Parathyroid adenoma (tissue), 2 donors: ENCODE results near the gene PTDSS2.
"Not testable (repeated sequence)": the region's sequence is repeated elsewhere in the genome, so short reads cannot be mapped to it uniquely, and the experiment has no call there.

ENCODE experiments used
- H2AFZ ChIP-seq: fragments of 300-600 bp; sonication (generic); one replicate; pipeline ENCODE4 v1.7.0; 2017; ENCODE audit warnings: antibody characterized with exemption, mild to moderate bottlenecking
- H3K27ac ChIP-seq: fragments of 300-600 bp; sonication (generic); one replicate; pipeline ENCODE4 v1.7.0; 2017
- H3K27me3 ChIP-seq: fragments of 300-600 bp; sonication (generic); one replicate; pipeline ENCODE4 v1.7.0; 2017; ENCODE audit warnings: low read length; ENCODE audit not compliant: control insufficient read depth, insufficient read depth
- H3K36me3 ChIP-seq: fragments of 300-600 bp; sonication (generic); one replicate; pipeline ENCODE4 v1.7.0; 2017; ENCODE audit warnings: low read length; ENCODE audit not compliant: control insufficient read depth, insufficient read depth
- H3K4me1 ChIP-seq: fragments of 300-600 bp; sonication (generic); one replicate; pipeline ENCODE4 v1.7.0; 2017; ENCODE audit warnings: control low read depth
- H3K4me2 ChIP-seq: fragments of 300-600 bp; sonication (generic); one replicate; pipeline ENCODE4 v1.7.0; 2017; ENCODE audit warnings: low read length
- H3K4me3 ChIP-seq: fragments of 300-600 bp; sonication (generic); one replicate; pipeline ENCODE4 v1.7.0; 2017; ENCODE audit warnings: low read depth, low read length
- H3K79me2 ChIP-seq: fragments of 300-600 bp; sonication (generic); one replicate; pipeline ENCODE4 v1.7.0; 2017; ENCODE audit warnings: control low read depth
- H3K9ac ChIP-seq: fragments of 300-600 bp; sonication (generic); one replicate; pipeline ENCODE4 v1.7.0; 2017; ENCODE audit warnings: mild to moderate bottlenecking
- H3K9me3 ChIP-seq: fragments of 300-600 bp; sonication (generic); one replicate; pipeline ENCODE4 v1.7.0; 2017; ENCODE audit warnings: low read length; ENCODE audit not compliant: control insufficient read depth
- CTCF ChIP-seq: fragments of 300-600 bp; sonication (generic); IDR thresholded peaks from one replicate; pipeline ENCODE4 v1.7.0; 2017; ENCODE audit warnings: antibody characterized with exemption, mild to moderate bottlenecking
- donor health status: primary hyperparathyroidism.

The PTDSS2 gene

GRCh38 chr11:464316-464715 is 14.2 kb downstream of the PTDSS2 start:
- Histone ChIP-seq H3K4me1 (peaks cover 7% of the 10 kb centered on the region), H2AFZ (no peak overlapping the region), H3K4me3 (no peak overlapping the region), H3K4me2 (no peak overlapping the region), H3K27me3 (no peaks in the 10 kb centered on the region), H3K79me2 (peaks cover 10% of the 10 kb centered on the region), H3K9ac (no peak overlapping the region), H3K36me3 (no peaks in the 10 kb centered on the region), H3K27ac (no peak overlapping the region), H3K9me3 (no peaks in the 10 kb centered on the region)
- TF ChIP-seq CTCF = no peak

- Histone ChIP-seq H3K36me3 (no peaks in the 10 kb centered on the region), H3K9me3 (no peaks in the 10 kb centered on the region), H3K4me2 (no peak overlapping the region), H3K27me3 (no peaks in the 10 kb centered on the region), H3K9ac (no peak overlapping the region), H3K79me2 (peaks cover 5% of the 10 kb centered on the region), H3K4me1 (peaks cover 13% of the 10 kb centered on the region), H3K4me3 (no peak overlapping the region), H3K27ac (no peak overlapping the region), H2AFZ (no peak overlapping the region)
- TF ChIP-seq CTCF = no peak
Measured at GRCh38 chr11:465896-466530, 15.9 kb downstream of the PTDSS2 start.

- Histone ChIP-seq H3K4me3 (no peak overlapping the region), H3K27ac (peak overlapping the region; percentile 94), H3K4me1 (peaks cover 13% of the 10 kb centered on the region), H3K9me3 (no peaks in the 10 kb centered on the region), H3K27me3 (no peaks in the 10 kb centered on the region), H3K9ac (no peak overlapping the region), H3K4me2 (no peak overlapping the region), H3K36me3 (no peaks in the 10 kb centered on the region), H3K79me2 (peaks cover 5% of the 10 kb centered on the region), H2AFZ (peak overlapping the region; percentile 38)
- TF ChIP-seq CTCF = no peak
Measured at GRCh38 chr11:468036-468435, 18.0 kb downstream of the PTDSS2 start.

GRCh38 chr11:468493-468892 is 18.4 kb downstream of the PTDSS2 start:
- peaks cover 5% of the 10 kb centered on the region for H3K79me2 ChIP-seq
- H3K9ac ChIP-seq = no peak overlapping the region
- peak overlapping the region; percentile 38 for H2AFZ ChIP-seq
- H3K4me3 ChIP-seq = no peak overlapping the region
- no peak overlapping the region for H3K4me2 ChIP-seq
- TF ChIP-seq CTCF = no peak
- H3K36me3 ChIP-seq = no peaks in the 10 kb centered on the region
- peak overlapping the region; percentile 94 for H3K27ac ChIP-seq
- no peaks in the 10 kb centered on the region for H3K27me3 ChIP-seq
- no peaks in the 10 kb centered on the region for H3K9me3 ChIP-seq
- peaks cover 13% of the 10 kb centered on the region for H3K4me1 ChIP-seq

GRCh38 chr11:469026-469683 is 19.1 kb downstream of the PTDSS2 start:
- peak overlapping the region; percentile 27 for H3K4me3 ChIP-seq
- H3K36me3 ChIP-seq, H3K9ac ChIP-seq, H3K27me3 ChIP-seq, H3K79me2 ChIP-seq, H3K9me3 ChIP-seq: not testable (repeated sequence)
- H3K4me1 ChIP-seq = peaks cover 13% of the 10 kb centered on the region
- peak overlapping the region; percentile 61 for H3K4me2 ChIP-seq
- H3K27ac ChIP-seq = peak overlapping the region; percentile 94
- peak overlapping the region; percentile 79 for H2AFZ ChIP-seq
